ENCODE results near the gene PPP3CB. TPM values are rescaled to one million over a fixed set of nuclear protein-coding genes. Genes with fewer than 3 reads are reported as not detected.

Gene PPP3CB
- total RNA-seq, 1 experiment from 2014 or later = 27.5 TPM

DNA sequence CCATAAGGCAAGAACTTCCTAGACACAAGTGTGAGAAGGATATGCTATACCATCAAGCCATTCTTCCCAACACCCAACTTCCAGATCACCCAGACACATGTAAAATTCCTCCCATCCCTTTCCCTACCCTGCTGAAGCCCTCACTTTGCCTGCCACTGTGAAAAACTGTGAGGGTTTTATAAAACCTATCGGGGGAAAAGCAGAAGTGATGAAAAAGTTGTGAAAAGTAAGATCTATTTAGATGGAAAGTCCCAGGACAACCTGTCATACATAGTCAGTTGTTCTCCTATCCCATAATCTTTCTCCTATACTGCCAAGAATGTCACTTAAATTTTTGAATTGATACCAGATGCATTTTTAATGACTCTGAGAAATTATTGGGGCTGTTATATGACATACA lies 39.0 kb upstream of the PPP3CB start:
- intact Hi-C loops (cut with micrococcal nuclease; ENCODE audit: unreplicated experiment) = no loop called here
- Mint-ChIP-seq H3K27me3 (ENCODE audit: unreplicated experiment) (no peaks in the 10 kb centered on the region), H3K9me3 (ENCODE audit: low read depth, unreplicated experiment) (no peaks in the 10 kb centered on the region), H3K36me3 (ENCODE audit: insufficient read depth, unreplicated experiment) (peaks cover 17% of the 10 kb centered on the region), H3K27ac (ENCODE audit: unreplicated experiment) (no peak overlapping the region), H3K4me1 (ENCODE audit: low read depth, unreplicated experiment) (no peaks in the 10 kb centered on the region), H3K4me3 (ENCODE audit: low read depth, unreplicated experiment) (no peak overlapping the region)
- TF ChIP-seq, protein P1, sequence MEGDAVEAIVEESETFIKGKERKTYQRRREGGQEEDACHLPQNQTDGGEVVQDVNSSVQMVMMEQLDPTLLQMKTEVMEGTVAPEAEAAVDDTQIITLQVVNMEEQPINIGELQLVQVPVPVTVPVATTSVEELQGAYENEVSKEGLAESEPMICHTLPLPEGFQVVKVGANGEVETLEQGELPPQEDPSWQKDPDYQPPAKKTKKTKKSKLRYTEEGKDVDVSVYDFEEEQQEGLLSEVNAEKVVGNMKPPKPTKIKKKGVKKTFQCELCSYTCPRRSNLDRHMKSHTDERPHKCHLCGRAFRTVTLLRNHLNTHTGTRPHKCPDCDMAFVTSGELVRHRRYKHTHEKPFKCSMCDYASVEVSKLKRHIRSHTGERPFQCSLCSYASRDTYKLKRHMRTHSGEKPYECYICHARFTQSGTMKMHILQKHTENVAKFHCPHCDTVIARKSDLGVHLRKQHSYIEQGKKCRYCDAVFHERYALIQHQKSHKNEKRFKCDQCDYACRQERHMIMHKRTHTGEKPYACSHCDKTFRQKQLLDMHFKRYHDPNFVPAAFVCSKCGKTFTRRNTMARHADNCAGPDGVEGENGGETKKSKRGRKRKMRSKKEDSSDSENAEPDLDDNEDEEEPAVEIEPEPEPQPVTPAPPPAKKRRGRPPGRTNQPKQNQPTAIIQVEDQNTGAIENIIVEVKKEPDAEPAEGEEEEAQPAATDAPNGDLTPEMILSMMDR (IDR thresholded peaks at IDR 0.05; ENCODE audit: unreplicated experiment) = no peak
- DNase-seq = no peak
- BruUV-seq (replicated peaks) = no TSS peak
- CTCF ChIA-PET = no interaction called here

- Mint-ChIP-seq H3K9me3 (ENCODE audit: low read depth, unreplicated experiment) (no peaks in the 10 kb centered on the region), H3K27me3 (ENCODE audit: unreplicated experiment) (no peaks in the 10 kb centered on the region), H3K27ac (ENCODE audit: unreplicated experiment) (no peak overlapping the region), H3K36me3 (ENCODE audit: insufficient read depth, unreplicated experiment) (peaks cover 13% of the 10 kb centered on the region), H3K4me3 (ENCODE audit: low read depth, unreplicated experiment) (no peak overlapping the region), H3K4me1 (ENCODE audit: low read depth, unreplicated experiment) (no peaks in the 10 kb centered on the region)
- DNase-seq = peak; percentile 60
- BruUV-seq (replicated peaks) = no TSS peak
- TF ChIP-seq, protein P1 (IDR thresholded peaks at IDR 0.05; ENCODE audit: unreplicated experiment) = peak; percentile 86
- intact Hi-C loops (cut with micrococcal nuclease; ENCODE audit: unreplicated experiment) = loop anchor here (1.0 to 5.0 kb wide), 2 partner anchors 58 to 115 kb away; no protein-coding TSS in a partner anchor
- CTCF ChIA-PET = interaction anchor here (2.9 kb wide), 1 partner anchor 115 kb away, joined by 20 read pairs; no protein-coding TSS in a partner anchor
Observed at GRCh38 chr10:73529089-73529832, 33.4 kb upstream of the PPP3CB start.

- BruUV-seq (replicated peaks) = no TSS peak
- H3K36me3 Mint-ChIP-seq (ENCODE audit: insufficient read depth, unreplicated experiment) = peaks cover 39% of the 10 kb centered on the region
- H3K4me1 Mint-ChIP-seq (ENCODE audit: low read depth, unreplicated experiment) = no peaks in the 10 kb centered on the region
- H3K9me3 Mint-ChIP-seq (ENCODE audit: low read depth, unreplicated experiment) = no peaks in the 10 kb centered on the region
- no peak overlapping the region for H3K4me3 Mint-ChIP-seq (ENCODE audit: low read depth, unreplicated experiment)
- CTCF ChIA-PET = no interaction called here
- TF ChIP-seq, protein P1 (IDR thresholded peaks at IDR 0.05; ENCODE audit: unreplicated experiment) = no peak
- no peak for DNase-seq
- intact Hi-C loops (cut with micrococcal nuclease; ENCODE audit: unreplicated experiment) = no loop called here
- H3K27ac Mint-ChIP-seq (ENCODE audit: unreplicated experiment) = no peak overlapping the region
- H3K27me3 Mint-ChIP-seq (ENCODE audit: unreplicated experiment) = no peaks in the 10 kb centered on the region
Observed at GRCh38 chr10:73522263-73522662, 26.4 kb upstream of the PPP3CB start.

GRCh38 chr10:73519336-73519735 lies 23.5 kb upstream of the PPP3CB start:
- DNase-seq = no peak
- TF ChIP-seq, protein P1 (IDR thresholded peaks at IDR 0.05; ENCODE audit: unreplicated experiment) = no peak
- intact Hi-C loops (cut with micrococcal nuclease; ENCODE audit: unreplicated experiment) = no loop called here
- Mint-ChIP-seq H3K4me1 (ENCODE audit: low read depth, unreplicated experiment) (no peaks in the 10 kb centered on the region), H3K36me3 (ENCODE audit: insufficient read depth, unreplicated experiment) (peaks cover 41% of the 10 kb centered on the region), H3K9me3 (ENCODE audit: low read depth, unreplicated experiment) (no peaks in the 10 kb centered on the region), H3K4me3 (ENCODE audit: low read depth, unreplicated experiment) (no peak overlapping the region), H3K27me3 (ENCODE audit: unreplicated experiment) (no peaks in the 10 kb centered on the region), H3K27ac (ENCODE audit: unreplicated experiment) (no peak overlapping the region)
- no TSS peak for BruUV-seq (replicated peaks)
- CTCF ChIA-PET = no interaction called here

Data from Calu3 (cell line).